Tibial artery (tissue), 4 donors: Measurements from ENCODE around the gene IRX5.

Source experiments
- DNase-seq, 2 donors: peaks; one replicate each; pipeline ENCODE4 v3.0.0-alpha.2; 2019
- H3K27ac ChIP-seq, 2 donors: fragments of 200-600 bp; sonication (generic) in 1 of 2; 1 replicate in 1 of 2; 2 replicates in 1 of 2; pipeline ENCODE4 v1.5.1; 2018 to 2019; ENCODE audit warnings: mild to moderate bottlenecking in 1 of 2
- H3K27me3 ChIP-seq, 2 donors: fragments of 200-600 bp; sonication (generic) in 1 of 2; one replicate each; pipeline versions ENCODE4 v1.5.1 to v1.6.0; 2016 to 2019
- H3K36me3 ChIP-seq, 3 donors: fragments of 200-600 bp; sonication (generic) in 2 of 3; one replicate each; pipeline ENCODE4 v1.5.1; 2016 to 2019; ENCODE audit warnings: mild to moderate bottlenecking in 2 of 3
- H3K4me1 ChIP-seq, 4 donors: fragments of 200-600 bp; sonication (generic) in 2 of 4; 1 replicate in 3 of 4; 2 replicates in 1 of 4; pipeline ENCODE4 v1.5.1; 2016 to 2019
- H3K4me3 ChIP-seq, 2 donors: fragments of 200-600 bp; sonication (generic) in 1 of 2; 1 replicate in 1 of 2; 2 replicates in 1 of 2; pipeline ENCODE4 v1.5.1; 2018 to 2019; ENCODE audit warnings: mild to moderate bottlenecking in 2 of 2
- H3K9me3 ChIP-seq, 3 donors: fragments of 200-600 bp; sonication (generic) in 1 of 3; one replicate each; pipeline ENCODE4 v1.5.1; 2016 to 2019
- CTCF ChIP-seq, 2 experiments: fragments of 200-600 bp in 1 of 2; fragments of 450-650 bp in 1 of 2; IDR thresholded peaks; one replicate each; pipeline ENCODE4 v1.5.1; 2017 to 2019; ENCODE audit warnings: antibody characterized with exemption in 2 of 2, mild to moderate bottlenecking in 1 of 2, moderate library complexity in 1 of 2
- intact Hi-C: fragments of 100-400 bp; cut with DNase I; formaldehyde crosslinking; loops from one replicate; pipeline ENCODE4 v1.15.0; 2023; ENCODE audit warnings: low total_unique reads

The IRX5 gene

GRCh38 chr16:54964239-54964638 is 33.6 kb downstream of the IRX5 start:
- Histone ChIP-seq H3K27ac (no peak overlapping the region), H3K4me3 (no peak overlapping the region), H3K27me3 (no peaks in the 10 kb centered on the region), H3K36me3 (no peaks in the 10 kb centered on the region), H3K4me1 (no peaks in the 10 kb centered on the region), H3K9me3 (no peaks in the 10 kb centered on the region)
- DNase-seq, result no peak
- intact Hi-C loops, result no loop called here
- TF ChIP-seq CTCF (IDR thresholded peaks at IDR 0.05), result no peak

GRCh38 chr16:54965464-54965863 is 34.8 kb downstream of the IRX5 start:
- Histone ChIP-seq H3K27ac (no peak overlapping the region), H3K9me3 (no peaks in the 10 kb centered on the region), H3K36me3 (no peaks in the 10 kb centered on the region), H3K4me1 (no peaks in the 10 kb centered on the region), H3K4me3 (no peak overlapping the region), H3K27me3 (no peaks in the 10 kb centered on the region)
- TF ChIP-seq CTCF (IDR thresholded peaks at IDR 0.05), result no peak
- no peak for DNase-seq
- intact Hi-C loops, result no loop called here

GRCh38 chr16:54968011-54968410 is 37.3 kb downstream of the IRX5 start:
- no peak overlapping the region for H3K27ac ChIP-seq
- intact Hi-C loops, result no loop called here
- H3K9me3 ChIP-seq, result no peaks in the 10 kb centered on the region
- no peaks in the 10 kb centered on the region for H3K27me3 ChIP-seq
- DNase-seq, result no peak
- no peak for TF ChIP-seq CTCF (IDR thresholded peaks at IDR 0.05)
- H3K36me3 ChIP-seq, result no peaks in the 10 kb centered on the region
- no peak overlapping the region for H3K4me3 ChIP-seq
- no peaks in the 10 kb centered on the region for H3K4me1 ChIP-seq

- TF ChIP-seq CTCF (IDR thresholded peaks at IDR 0.05), result no peak
- intact Hi-C loops, result no loop called here
- no peak for DNase-seq
- no peaks in the 10 kb centered on the region for H3K4me1 ChIP-seq
- H3K27me3 ChIP-seq, result no peaks in the 10 kb centered on the region
- H3K9me3 ChIP-seq, result no peaks in the 10 kb centered on the region
- H3K36me3 ChIP-seq, result no peaks in the 10 kb centered on the region
- H3K4me3 ChIP-seq, result no peak overlapping the region
- H3K27ac ChIP-seq, result no peak overlapping the region
These were observed 38.1 kb downstream of the IRX5 start for GRCh38 chr16:54968784-54969183.

- no peak overlapping the region for H3K4me3 ChIP-seq
- no peak for DNase-seq
- H3K36me3 ChIP-seq, result no peaks in the 10 kb centered on the region
- intact Hi-C loops, result no loop called here
- H3K27me3 ChIP-seq, result no peaks in the 10 kb centered on the region
- no peaks in the 10 kb centered on the region for H3K9me3 ChIP-seq
- no peak overlapping the region for H3K27ac ChIP-seq
- no peaks in the 10 kb centered on the region for H3K4me1 ChIP-seq
- TF ChIP-seq CTCF (IDR thresholded peaks at IDR 0.05), result no peak
These were observed 39.4 kb downstream of the IRX5 start for GRCh38 chr16:54970016-54970415.

- DNase-seq, result no peak
- H3K4me3 ChIP-seq, result no peak overlapping the region
- no peaks in the 10 kb centered on the region for H3K4me1 ChIP-seq
- no peak overlapping the region for H3K27ac ChIP-seq
- H3K36me3 ChIP-seq, result no peaks in the 10 kb centered on the region
- H3K27me3 ChIP-seq, result no peaks in the 10 kb centered on the region
- TF ChIP-seq CTCF (IDR thresholded peaks at IDR 0.05), result no peak
- no peaks in the 10 kb centered on the region for H3K9me3 ChIP-seq
- intact Hi-C loops, result no loop called here
These were observed 43.7 kb downstream of the IRX5 start for GRCh38 chr16:54974367-54974766.
